HepG2 (cell line): Measurements from ENCODE around the gene ZNF687. TPM values are rescaled to one million over a fixed set of nuclear protein-coding genes. Genes with fewer than 3 reads are reported as not detected.

Experiments
- ATAC-seq: fragments of 200-7000 bp; cut with Tn5 transposase; 3 replicates; pipeline ENCODE4 v1.9.1; 2020; ENCODE audit warnings: mild to moderate bottlenecking, moderate library complexity
- BruUV-seq: library from RNA; stranded (reverse); fragments of 400-500 nt; replicated peaks from 2 replicates; lab custom pipeline; 2021; lab: Mats Ljungman, UMichigan
- CTCF ChIA-PET: fragments of 300-600 bp; formaldehyde crosslinking; extraction: SDS; loops from one replicate; lab custom pipeline; 2021; ENCODE audit warnings: low total read pairs, inconsistent platforms, low intra/inter-chr PET ratio; lab: Yijun Ruan, JAX
- POLR2A ChIA-PET: fragments of 350-600 bp; sonication (Branson Sonifier 250); formaldehyde crosslinking; loops from one replicate; lab custom pipeline; 2020; ENCODE audit warnings: antibody characterized with exemption, inconsistent platforms; lab: Yijun Ruan, JAX
- DNase-seq: peaks from one replicate; pipeline ENCODE4 v3.0.0-alpha.2; 2015; ENCODE audit warnings: low spot score
- FAIRE-seq: peaks from 3 replicates; lab custom pipeline; 2011; peaks lifted over from hg19 to GRCh38; lab: Jason Lieb, UNC
- H2AFZ ChIP-seq: one replicate; pipeline ENCODE4 v1.6.1; 2011; ENCODE audit warnings: low read length, inconsistent platforms
- H3K27ac ChIP-seq: fragments of 300-600 bp; 3 replicates; pipeline ENCODE4 v1.8.0; 2011; ENCODE audit warnings: mixed run types, mild to moderate bottlenecking, mixed read lengths, low read length, inconsistent platforms; ENCODE audit not compliant: insufficient read depth; ENCODE audit errors: extremely low read length
- H3K27me3 ChIP-seq, 2 experiments: fragments of 200-600 bp in 1 of 2; 2 replicates in 1 of 2; 3 replicates in 1 of 2; pipeline versions ENCODE4 v1.6.0 to v1.8.0; 2011; ENCODE audit warnings: low read length in 2 of 2, mild to moderate bottlenecking in 2 of 2, moderate library complexity in 2 of 2, inconsistent platforms in 1 of 2; ENCODE audit not compliant: insufficient read depth in 2 of 2, control insufficient read depth in 1 of 2
- H3K36me3 ChIP-seq, 2 experiments: fragments of 200-600 bp in 1 of 2; replicated peaks in 1 of 2; 2 replicates in 1 of 2; 3 replicates in 1 of 2; pipeline versions ENCODE4 v1.5.1 to v1.8.0; 2011; ENCODE audit warnings: low read length in 2 of 2, inconsistent platforms in 1 of 2; ENCODE audit not compliant: insufficient read depth in 2 of 2, control insufficient read depth in 1 of 2
- H3K4me1 ChIP-seq: 2 replicates; pipeline ENCODE4 v1.5.1; 2012; ENCODE audit warnings: low read length, inconsistent platforms; ENCODE audit not compliant: insufficient read depth
- H3K4me2 ChIP-seq: 2 replicates; pipeline ENCODE4 v1.6.0; 2011; ENCODE audit warnings: low read depth, low read length, inconsistent platforms
- H3K4me3 ChIP-seq, 3 experiments: fragments of 200-600 bp in 1 of 3; sonication (generic), shearing (Covaris generic) in 1 of 3; replicated peaks in 1 of 3; 2 replicates each; pipeline ENCODE4 v1.5.1; 2011 to 2016; ENCODE audit warnings: low read length in 3 of 3, inconsistent platforms in 2 of 3, low read depth in 2 of 3, mild to moderate bottlenecking in 2 of 3, control low read depth in 1 of 3, mixed read lengths in 1 of 3; ENCODE audit not compliant: insufficient read depth in 1 of 3
- H3K79me2 ChIP-seq: one replicate; pipeline ENCODE4 v1.6.1; 2011; ENCODE audit warnings: low read length, inconsistent platforms; ENCODE audit not compliant: insufficient read depth
- H3K9ac ChIP-seq: 2 replicates; pipeline ENCODE4 v1.6.0; 2011; ENCODE audit warnings: mild to moderate bottlenecking, low read depth, low read length, inconsistent platforms; ENCODE audit not compliant: insufficient read depth
- H3K9me3 ChIP-seq: 2 replicates; pipeline ENCODE4 v1.5.1; 2012; ENCODE audit warnings: mild to moderate bottlenecking, low read length
- H4K20me1 ChIP-seq: 2 replicates; pipeline ENCODE4 v1.6.0; 2011; ENCODE audit warnings: inconsistent platforms, mild to moderate bottlenecking, low read length, moderate library complexity; ENCODE audit not compliant: insufficient read depth
- CCDC6 ChIP-seq: sonication (generic); formaldehyde crosslinking; IDR thresholded peaks from 2 replicates; pipeline ENCODE4 v1.8.1; 2022; ENCODE audit warnings: mild to moderate bottlenecking, missing genetic modification reagents, moderate library complexity
- CTCF ChIP-seq: sonication (generic); formaldehyde crosslinking; IDR thresholded peaks from 2 replicates; pipeline ENCODE4 v1.5.0; 2020; ENCODE audit warnings: mild to moderate bottlenecking, missing genetic modification reagents, moderate library complexity
- EHMT2 ChIP-seq: fragments of 200-600 bp; sonication (generic); IDR thresholded peaks from 2 replicates; pipeline ENCODE4 v1.7.0; 2017; ENCODE audit warnings: antibody characterized with exemption, low read depth, low read length, borderline replicate concordance
- FIP1L1 ChIP-seq: fragments of 200-400 bp; formaldehyde crosslinking; IDR thresholded peaks from 2 replicates; pipeline ENCODE4 v1.6.1; 2018; ENCODE audit warnings: low read depth, mild to moderate bottlenecking, low read length, moderate library complexity, borderline replicate concordance; ENCODE audit not compliant: insufficient read depth
- GPN1 ChIP-seq: sonication (generic); formaldehyde crosslinking; IDR thresholded peaks from 2 replicates; pipeline ENCODE4 v1.5.1; 2020; ENCODE audit warnings: missing genetic modification reagents, borderline replicate concordance
- HNF1B ChIP-seq: sonication (generic); formaldehyde crosslinking; IDR thresholded peaks from 2 replicates; pipeline ENCODE4 v1.5.1; 2020; ENCODE audit warnings: mild to moderate bottlenecking, moderate library complexity, missing genetic modification reagents
- PBX2 ChIP-seq: IDR thresholded peaks from 2 replicates; pipeline ENCODE4 v1.6.1; 2016; ENCODE audit warnings: control low read depth
- PHF20 ChIP-seq: sonication (generic); formaldehyde crosslinking; IDR thresholded peaks from 2 replicates; pipeline ENCODE4 v1.5.0; 2020; ENCODE audit warnings: mild to moderate bottlenecking, missing genetic modification reagents
- PRMT3 ChIP-seq: sonication (generic); formaldehyde crosslinking; IDR thresholded peaks from 2 replicates; pipeline ENCODE4 v1.8.1; 2022; ENCODE audit warnings: low read depth, mild to moderate bottlenecking, moderate library complexity, missing genetic modification reagents, borderline replicate concordance
- SP1 ChIP-seq, 2 experiments: fragments of 450-650 bp in 1 of 2; sonication (generic) in 1 of 2; formaldehyde crosslinking in 1 of 2; IDR thresholded peaks; 2 replicates each; pipeline versions ENCODE4 v1.4.0 to v1.6.1; 2016 to 2020; ENCODE audit warnings: missing genetic modification reagents in 1 of 2
- TRIM22 ChIP-seq: fragments of 450-650 bp; IDR thresholded peaks from 2 replicates; pipeline ENCODE4 v1.6.1; 2017
- U2AF1 ChIP-seq: fragments of 200-400 bp; formaldehyde crosslinking; optimal IDR thresholded peaks from 2 replicates; pipeline ENCODE3; 2017; ENCODE audit warnings: mild to moderate bottlenecking, low read depth, low read length
- ZNF724P ChIP-seq: sonication (generic); formaldehyde crosslinking; IDR thresholded peaks from 2 replicates; pipeline ENCODE4 v1.8.0; 2022; ENCODE audit warnings: missing genetic modification reagents, borderline replicate concordance
- ZNF891 ChIP-seq: sonication (generic); formaldehyde crosslinking; IDR thresholded peaks from 2 replicates; pipeline ENCODE4 v1.5.0; 2020; ENCODE audit warnings: mild to moderate bottlenecking, missing genetic modification reagents
- ZZZ3 ChIP-seq: sonication (generic); formaldehyde crosslinking; IDR thresholded peaks from 2 replicates; pipeline ENCODE4 v1.4.0; 2020; ENCODE audit warnings: missing genetic modification reagents, mild to moderate bottlenecking, borderline replicate concordance
- WGBS: methylation state at CpG from one replicate; pipeline ENCODE4 v1.1.6; 2017; ENCODE audit warnings: low lambda C conversion rate; 5-methylcytosine and 5-hydroxymethylcytosine counted together
- in situ Hi-C: cut with HindIII; loops from 2 replicates; pipeline ENCODE4 v1.10.0; 2017; ENCODE audit warnings: low pct_unique_long_range_greater_than_20kb; ENCODE audit not compliant: extremely low pct_ligation_motif_present
- intact Hi-C: fragments of 100-400 bp; cut with micrococcal nuclease; formaldehyde crosslinking; loops from one replicate; pipeline ENCODE4 v1.10.0; 2022; ENCODE audit not compliant: unreplicated experiment
- polyA plus RNA-seq, 8 experiments: library from polyadenylated mRNA; depleted of rRNA in 3 of 8; stranded (reverse) in 7 of 8; unstranded in 1 of 8; fragments of >200 nt; fragmentation: Illumina TruSeq in 4 of 8; extraction: Trizol in 4 of 8; gene quantifications; 2 replicates each; pipeline versions ENCODE4 v1.2.1 to v1.2.3, GENCODE V29; 2011 to 2016; ENCODE audit warnings: low read depth in 4 of 8, missing spikeins in 1 of 8, mixed read lengths in 1 of 8; ENCODE audit not compliant: insufficient read depth in 1 of 8
- total RNA-seq, 5 experiments: library from RNA; depleted of rRNA; stranded (reverse); fragments of >200 nt; fragmentation: Illumina TruSeq; extraction: Trizol; gene quantifications; 2 replicates each; pipeline ENCODE4 v1.2.3, GENCODE V29; 2016; ENCODE audit warnings: low read depth in 1 of 5

The ZNF687 gene
- total and polyA plus RNA-seq, 2 of the 13 experiments (the other 11 are each of a cell fraction or from before 2014, with no cell fraction given): 14.1 to 16.5 TPM

GRCh38 chr1:151246786-151247185, 35.3 kb upstream of the ZNF687 start:
- H3K4me2 ChIP-seq: no peak overlapping the region
- no peak overlapping the region for H2AFZ ChIP-seq
- H3K9me3 ChIP-seq: no peaks in the 10 kb centered on the region
- no TSS peak for BruUV-seq
- peaks cover 15% of the 10 kb centered on the region for H3K4me1 ChIP-seq
- no peak for FAIRE-seq
- H4K20me1 ChIP-seq: no peaks in the 10 kb centered on the region
- ATAC-seq: no peak
- ChIA-PET CTCF (no interaction called here), POLR2A (interaction anchor here (1.2 to 1.9 kb wide), 2 partner anchors 35 to 50 kb away, joined by 3 to 4 read pairs; partner anchors contain the start of gene ZNF687)
- H3K9ac ChIP-seq: no peak overlapping the region
- H3K79me2 ChIP-seq: no peaks in the 10 kb centered on the region
- no peaks in the 10 kb centered on the region for H3K27me3 ChIP-seq
- H3K27ac ChIP-seq: no peak overlapping the region
- H3K36me3 ChIP-seq: peaks cover 28 to 69% of the 10 kb centered on the region in 2 experiments
- WGBS: 94% methylated on average over 2 of the region's 2 CpGs
- DNase-seq: no peak
- intact Hi-C loops: no loop called here
- no peak overlapping the region for H3K4me3 ChIP-seq
- in situ Hi-C loops: no loop called here
- TF ChIP-seq PBX2 (no peak), ZZZ3 (CRISPR knock-in tag) (no peak), SP1 (IDR thresholded peaks at IDR 0.05) (no peak), SP1 (CRISPR knock-in tag; IDR thresholded peaks at IDR 0.05) (no peak), GPN1 (CRISPR knock-in tag) (no peak), CTCF (CRISPR knock-in tag) (no peak), HNF1B (no peak), ZNF724P (no peak), PRMT3 (CRISPR knock-in tag) (no peak), EHMT2 (no peak), ZNF891 (CRISPR knock-in tag) (no peak), FIP1L1 (no peak), TRIM22 (no peak), U2AF1 (no peak), PHF20 (CRISPR knock-in tag) (no peak), CCDC6 (no peak)
